Activated CD8-positive, alpha-beta T cell treated with anti-CD3 and anti-CD28 coated beads, Interleukin-2, amount 10 ng/mL, durations not matched to agents 7 days and 5 days (primary cell): ENCODE measurements around the gene MGLL. TPM values are rescaled to one million over a fixed set of nuclear protein-coding genes. Genes with fewer than 3 reads are reported as not detected.

Source experiments
- ATAC-seq: fragments of 150-1000 bp; cut with Tn5 transposase; one replicate; pipeline ENCODE4 v1.10.0; 2021; ENCODE audit warnings: moderate library complexity
- CTCF ChIA-PET: fragments of 350-600 bp; sonication (Branson Sonifier 250); formaldehyde crosslinking; loops from one replicate; lab custom pipeline; 2021; ENCODE audit warnings: antibody characterized with exemption; lab: Charles Lee
- POLR2A ChIA-PET: fragments of 350-600 bp; sonication (Branson Sonifier 250); formaldehyde crosslinking; loops from one replicate; lab custom pipeline; 2021; ENCODE audit warnings: antibody characterized with exemption; lab: Charles Lee
- DNase-seq: peaks from one replicate; pipeline ENCODE4 v3.0.0-alpha.2; 2020
- H3K27ac Mint-ChIP-seq: one replicate; pipeline ENCODE4 v1.8.0; 2021; ENCODE audit warnings: mild to moderate bottlenecking, mixed read lengths
- H3K27me3 Mint-ChIP-seq: one replicate; pipeline ENCODE4 v1.8.0; 2021; ENCODE audit warnings: low read depth, mixed read lengths
- H3K36me3 Mint-ChIP-seq: one replicate; pipeline ENCODE4 v1.8.0; 2021; ENCODE audit warnings: low read depth, mixed read lengths
- H3K4me1 Mint-ChIP-seq: one replicate; pipeline ENCODE4 v1.8.0; 2021; ENCODE audit warnings: low read depth, mixed read lengths
- H3K4me3 Mint-ChIP-seq: one replicate; pipeline ENCODE4 v1.8.0; 2021; ENCODE audit warnings: mild to moderate bottlenecking, mixed read lengths
- H3K9me3 Mint-ChIP-seq: one replicate; pipeline ENCODE4 v1.8.0; 2022; ENCODE audit warnings: mixed read lengths; ENCODE audit not compliant: insufficient read depth
- total RNA-seq, 2 experiments: library from RNA; stranded (reverse); gene quantifications; one replicate each; pipeline ENCODE4 v1.2.3, GENCODE V29; 2021

Gene MGLL
- total RNA-seq, 2 experiments from 2014 or later = 1.5 to 2.2 TPM

DNA sequence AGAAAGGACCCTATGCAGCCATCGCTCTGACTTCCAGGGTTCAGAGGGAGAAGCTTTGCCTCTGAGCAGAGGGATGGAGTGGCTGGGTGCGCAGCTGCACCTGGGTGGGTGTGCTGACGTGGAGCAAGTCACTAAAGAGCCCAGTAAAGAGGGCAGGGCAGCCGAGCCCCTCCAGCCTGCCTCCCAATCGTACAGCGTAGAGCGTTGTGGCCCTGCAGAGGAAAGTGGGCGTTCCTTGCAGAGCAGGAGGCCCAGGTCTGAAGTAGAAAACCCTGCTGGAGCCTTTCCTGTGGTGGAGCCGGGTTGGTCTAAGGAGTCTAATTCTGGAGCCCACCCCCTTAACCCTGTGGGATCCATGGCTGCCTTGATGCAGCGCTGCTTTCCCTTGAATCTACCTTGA lies 88.5 kb downstream of the MGLL start:
- DNase-seq = no peak
- ATAC-seq = no peak
- Mint-ChIP-seq H3K36me3 (no peaks in the 10 kb centered on the region), H3K27me3 (peaks cover 21% of the 10 kb centered on the region), H3K9me3 (no peaks in the 10 kb centered on the region), H3K4me1 (peaks cover 22% of the 10 kb centered on the region), H3K4me3 (no peak overlapping the region), H3K27ac (no peak overlapping the region)
- ChIA-PET POLR2A (no interaction called here), CTCF (no interaction called here)

DNA sequence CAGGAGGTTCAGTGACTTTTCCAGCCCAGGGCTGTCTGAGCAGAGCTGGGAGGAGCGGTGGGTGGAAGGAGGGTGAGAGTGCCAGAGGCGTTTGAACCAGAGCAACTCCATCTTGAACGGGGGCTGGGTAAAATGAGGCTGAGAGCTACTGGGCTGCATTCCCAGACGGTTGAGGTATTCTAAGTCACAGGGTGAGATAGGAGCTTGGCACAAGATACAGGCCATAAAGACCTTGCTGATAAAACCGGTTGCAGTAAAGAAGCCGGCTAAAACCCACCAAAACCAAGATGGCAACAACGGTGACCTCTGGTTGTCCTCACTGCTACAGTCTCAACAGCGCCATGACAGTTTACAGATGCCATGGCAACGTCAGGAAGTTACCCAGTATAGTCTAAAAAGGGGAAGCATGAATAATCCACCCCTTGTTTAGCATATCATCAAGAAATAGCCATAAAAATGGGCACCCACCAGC lies 89.4 kb downstream of the MGLL start:
- Mint-ChIP-seq H3K4me1 (peaks cover 13% of the 10 kb centered on the region), H3K27ac (no peak overlapping the region), H3K27me3 (peaks cover 26% of the 10 kb centered on the region), H3K9me3 (no peaks in the 10 kb centered on the region), H3K36me3 (no peaks in the 10 kb centered on the region), H3K4me3 (no peak overlapping the region)
- no peak for DNase-seq
- no peak for ATAC-seq
- CTCF ChIA-PET = no interaction called here
- POLR2A ChIA-PET = no interaction called here

DNA sequence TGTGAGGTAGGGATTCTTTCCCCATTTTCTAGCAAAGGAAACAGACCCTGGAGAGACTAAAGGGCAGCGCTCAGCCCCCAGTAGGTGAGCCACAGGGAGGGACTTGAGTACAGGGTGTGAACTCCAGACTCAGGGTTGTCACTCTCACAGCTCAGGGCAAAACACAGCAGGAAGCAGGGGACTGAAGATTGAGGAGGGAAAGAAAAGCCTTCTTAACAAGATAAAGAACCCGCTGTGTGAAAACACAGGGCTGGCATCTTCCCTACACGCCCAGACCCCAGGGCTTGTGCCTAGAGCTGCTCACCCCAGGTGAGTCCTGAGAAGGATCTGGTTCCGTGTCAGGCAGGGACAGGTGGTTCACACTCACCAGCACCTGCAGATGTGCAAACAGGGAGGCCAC lies 90.0 kb downstream of the MGLL start:
- DNase-seq (no peak), ATAC-seq (no peak)
- H3K27me3 Mint-ChIP-seq = peaks cover 26% of the 10 kb centered on the region
- POLR2A ChIA-PET = no interaction called here
- no peak overlapping the region for H3K4me3 Mint-ChIP-seq
- H3K27ac Mint-ChIP-seq = no peak overlapping the region
- CTCF ChIA-PET = no interaction called here
- H3K4me1 Mint-ChIP-seq = peaks cover 10% of the 10 kb centered on the region
- H3K9me3 Mint-ChIP-seq = no peaks in the 10 kb centered on the region
- H3K36me3 Mint-ChIP-seq = no peaks in the 10 kb centered on the region

DNA sequence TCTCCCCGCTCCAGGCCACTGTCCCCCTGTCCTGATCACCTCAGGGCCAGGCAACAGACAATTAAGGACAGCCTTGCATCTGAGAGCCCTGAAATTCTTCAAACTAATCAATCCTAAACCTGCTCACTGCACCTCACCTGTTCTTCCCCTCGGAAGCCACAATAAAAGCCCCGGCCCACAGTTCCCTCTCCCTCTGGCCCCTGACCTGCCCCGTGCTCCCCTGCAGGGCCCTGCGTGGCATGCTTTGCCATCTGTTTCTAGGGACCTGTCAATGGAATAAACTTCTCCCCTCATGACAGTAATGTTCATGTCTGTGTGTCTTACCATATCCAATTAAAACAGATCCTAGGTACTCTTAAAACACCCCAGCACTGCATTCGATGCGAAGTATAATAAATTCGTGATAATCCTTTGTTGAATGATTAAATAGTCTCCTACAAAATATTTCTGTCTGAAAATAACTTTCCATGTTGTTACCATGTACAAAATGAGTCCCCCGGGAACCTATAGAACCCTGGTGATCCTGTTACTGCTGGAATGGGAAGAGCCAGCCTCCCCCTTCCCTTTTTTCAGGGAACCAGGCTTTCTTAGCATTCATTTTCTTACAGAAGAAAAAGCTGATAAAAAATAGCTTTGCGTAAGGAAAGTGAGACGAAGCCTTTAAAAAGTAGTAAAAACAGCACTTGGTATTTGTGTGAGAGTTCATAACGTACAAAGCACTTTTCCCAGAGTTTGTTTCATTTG lies 90.6 kb downstream of the MGLL start:
- CTCF ChIA-PET = no interaction called here

DNA sequence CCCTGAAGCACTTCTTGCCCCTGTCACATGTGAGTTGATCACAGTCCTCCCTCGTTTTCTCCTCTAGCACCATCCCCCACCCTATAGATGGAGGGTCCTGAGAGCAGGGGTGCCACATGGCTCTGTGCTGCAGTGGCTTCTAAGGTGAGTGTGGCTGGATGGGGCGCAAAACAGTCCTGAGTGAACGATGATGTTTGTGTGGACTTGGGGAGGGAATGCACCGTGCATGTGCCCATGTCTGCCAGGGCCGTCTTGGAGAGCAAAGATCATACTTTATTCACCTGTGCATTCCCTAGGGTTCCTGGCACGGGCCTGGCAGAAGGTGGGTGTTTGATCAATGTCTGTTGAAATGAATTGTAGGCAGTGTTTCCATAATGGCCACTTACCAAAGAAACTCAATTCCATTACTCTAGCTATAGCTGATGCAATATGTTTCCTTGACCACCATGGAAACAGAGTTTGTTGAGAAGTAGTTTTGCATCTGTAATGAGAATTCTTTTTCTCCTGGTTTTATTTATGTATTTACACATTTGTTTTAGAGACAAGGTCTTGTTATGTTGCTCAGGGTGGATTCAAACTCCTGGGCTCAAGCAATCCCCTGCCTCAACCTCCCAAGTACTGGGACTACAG lies 91.5 kb downstream of the MGLL start:
- Mint-ChIP-seq H3K27ac (no peak overlapping the region), H3K9me3 (no peaks in the 10 kb centered on the region), H3K4me3 (no peak overlapping the region), H3K4me1 (peaks cover 9% of the 10 kb centered on the region), H3K27me3 (peaks cover 24% of the 10 kb centered on the region), H3K36me3 (no peaks in the 10 kb centered on the region)
- CTCF ChIA-PET = no interaction called here
- DNase-seq (no peak), ATAC-seq (no peak)
- POLR2A ChIA-PET = no interaction called here

More for the DNA sequence above, 90.6 kb downstream of the MGLL start:
- no peak for ATAC-seq
- no peaks in the 10 kb centered on the region for H3K36me3 Mint-ChIP-seq
- no peak for DNase-seq
- H3K27ac Mint-ChIP-seq = no peak overlapping the region
- H3K27me3 Mint-ChIP-seq = peaks cover 29% of the 10 kb centered on the region
- POLR2A ChIA-PET = no interaction called here
- H3K9me3 Mint-ChIP-seq = no peaks in the 10 kb centered on the region
- H3K4me1 Mint-ChIP-seq = peaks cover 9% of the 10 kb centered on the region
- H3K4me3 Mint-ChIP-seq = no peak overlapping the region

DNA sequence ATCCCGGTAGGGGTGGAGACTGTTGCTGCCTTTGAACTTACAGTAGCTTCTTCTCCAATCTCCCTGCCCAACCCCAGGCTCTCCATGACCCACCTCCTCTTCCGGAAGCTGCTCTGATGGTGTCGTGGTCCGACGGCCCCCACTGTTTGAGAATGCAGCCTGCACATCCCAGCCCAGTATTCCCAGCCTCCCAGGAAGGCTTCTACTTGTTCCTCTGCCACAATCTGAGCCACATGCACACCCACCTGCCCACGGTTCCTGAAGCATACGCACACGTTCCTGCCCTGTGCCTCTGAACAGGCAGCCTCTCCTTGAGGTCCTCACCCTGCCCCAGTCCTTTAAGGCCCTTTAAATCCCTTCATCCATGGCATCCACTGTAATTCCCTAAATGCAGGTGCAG lies 92.1 kb downstream of the MGLL start:
- Mint-ChIP-seq H3K4me1 (peaks cover 9% of the 10 kb centered on the region), H3K27me3 (peaks cover 20% of the 10 kb centered on the region), H3K9me3 (no peaks in the 10 kb centered on the region), H3K27ac (no peak overlapping the region), H3K36me3 (no peaks in the 10 kb centered on the region), H3K4me3 (no peak overlapping the region)
- DNase-seq = no peak
- ChIA-PET CTCF (no interaction called here), POLR2A (no interaction called here)
- no peak for ATAC-seq

DNA sequence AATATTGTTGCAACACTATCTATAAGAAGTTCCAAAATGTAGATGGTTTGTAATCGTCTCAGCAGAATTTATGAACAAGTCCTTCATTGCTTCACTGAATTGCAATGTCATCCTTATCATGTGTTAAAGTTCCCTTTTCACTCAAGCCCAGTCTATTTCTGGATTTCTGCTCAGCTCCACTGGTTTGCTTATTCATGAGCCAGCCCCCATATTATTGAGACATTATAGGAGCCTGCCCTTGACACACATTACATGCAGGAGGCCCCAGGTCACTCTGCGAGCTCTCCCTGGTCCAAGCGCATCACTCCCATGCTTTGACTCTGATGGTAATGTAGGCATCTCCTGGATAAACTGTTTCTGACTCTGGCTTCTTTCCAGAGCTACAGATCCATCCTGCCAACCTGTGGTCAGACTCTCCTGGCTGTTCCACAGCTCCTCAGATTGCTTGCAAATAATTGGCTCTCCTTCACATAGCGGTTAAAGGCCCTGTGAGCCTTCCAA lies 92.7 kb downstream of the MGLL start:
- peaks cover 14% of the 10 kb centered on the region for H3K27me3 Mint-ChIP-seq
- ChIA-PET POLR2A (no interaction called here), CTCF (no interaction called here)
- no peak for ATAC-seq
- no peak overlapping the region for H3K27ac Mint-ChIP-seq
- no peak overlapping the region for H3K4me3 Mint-ChIP-seq
- no peaks in the 10 kb centered on the region for H3K9me3 Mint-ChIP-seq
- H3K4me1 Mint-ChIP-seq = peaks cover 4% of the 10 kb centered on the region
- no peak for DNase-seq
- H3K36me3 Mint-ChIP-seq = no peaks in the 10 kb centered on the region

DNA sequence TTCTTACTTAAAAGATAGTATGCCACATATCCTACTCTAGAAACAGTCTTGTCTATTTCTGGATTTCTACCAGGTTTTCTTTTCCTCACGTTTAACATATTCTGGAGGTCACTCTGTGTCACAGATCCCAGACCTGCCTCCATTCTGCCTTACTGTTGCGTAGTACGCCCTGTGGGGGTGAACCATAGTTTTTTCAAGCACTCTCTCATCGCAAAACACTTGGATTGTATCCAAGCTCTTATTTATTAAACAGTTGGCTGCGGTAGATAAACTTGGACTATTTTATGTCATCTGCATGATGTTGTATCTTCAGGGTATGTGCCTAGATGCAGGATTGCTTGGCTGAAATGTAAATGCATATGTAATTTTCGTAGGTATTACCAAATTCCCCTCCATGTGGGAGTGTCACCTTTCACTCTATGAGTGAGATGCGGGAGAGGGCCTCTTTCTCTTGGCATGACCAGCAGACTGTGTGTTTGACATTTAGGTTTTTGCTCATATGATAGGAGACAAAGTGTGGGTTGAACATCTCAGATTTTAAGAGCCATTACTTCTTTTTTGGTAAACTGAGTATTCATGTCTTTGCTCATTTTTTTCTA lies 93.8 kb downstream of the MGLL start:
- Mint-ChIP-seq H3K27ac (no peak overlapping the region), H3K4me3 (no peak overlapping the region), H3K9me3 (no peaks in the 10 kb centered on the region), H3K4me1 (no peaks in the 10 kb centered on the region), H3K27me3 (peaks cover 19% of the 10 kb centered on the region), H3K36me3 (no peaks in the 10 kb centered on the region)
- ChIA-PET POLR2A (no interaction called here), CTCF (no interaction called here)
- DNase-seq (no peak), ATAC-seq (no peak)

DNA sequence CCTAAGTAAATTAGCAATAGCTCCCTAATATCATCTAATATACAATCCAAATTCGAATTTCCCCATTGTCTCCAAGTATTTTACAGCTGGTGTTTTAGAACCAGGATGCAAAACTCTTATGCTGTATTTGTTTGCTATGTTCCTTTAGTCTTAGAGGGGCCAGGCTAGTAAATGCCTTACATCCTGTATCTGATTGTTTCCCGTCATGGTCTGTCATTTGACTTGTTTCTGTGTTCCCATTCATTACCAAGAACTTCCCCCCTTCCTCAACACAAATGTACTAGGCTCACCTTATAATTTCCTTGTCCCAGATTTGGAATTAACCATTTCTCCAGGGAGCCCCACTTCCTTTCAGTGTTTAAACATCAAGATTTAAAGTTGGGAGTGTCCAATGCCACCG lies 95.4 kb downstream of the MGLL start:
- H3K36me3 Mint-ChIP-seq = no peaks in the 10 kb centered on the region
- no peaks in the 10 kb centered on the region for H3K4me1 Mint-ChIP-seq
- no peak overlapping the region for H3K27ac Mint-ChIP-seq
- ATAC-seq (no peak), DNase-seq (no peak)
- no peak overlapping the region for H3K4me3 Mint-ChIP-seq
- peaks cover 16% of the 10 kb centered on the region for H3K27me3 Mint-ChIP-seq
- CTCF ChIA-PET = no interaction called here
- H3K9me3 Mint-ChIP-seq = no peaks in the 10 kb centered on the region
- POLR2A ChIA-PET = no interaction called here

DNA sequence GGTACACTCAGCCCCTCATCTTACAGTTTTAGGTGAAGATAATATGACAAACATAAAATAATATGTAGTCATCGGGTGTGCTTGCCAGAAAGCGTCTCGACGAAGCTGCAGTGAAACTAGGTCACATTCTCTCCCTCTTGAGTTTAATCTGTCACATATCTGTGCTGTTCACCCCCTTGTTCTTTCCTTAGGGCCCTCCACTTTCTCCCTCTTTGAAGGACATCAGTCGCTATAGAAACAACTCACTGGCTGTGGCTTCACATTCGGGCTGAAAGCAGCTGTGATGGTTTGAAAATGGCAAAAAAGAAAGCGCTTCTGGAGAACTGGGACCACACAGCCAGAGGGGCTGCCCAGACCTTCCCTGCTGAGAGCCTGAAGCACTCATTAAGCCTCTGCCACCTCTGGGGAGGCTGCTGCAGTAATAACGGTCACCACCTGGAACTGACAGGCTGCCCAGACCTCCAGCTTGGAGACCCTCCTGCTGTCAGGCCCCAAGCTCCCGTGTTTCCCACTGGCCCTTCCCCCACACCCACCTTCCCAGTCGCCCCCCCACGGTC lies 99.2 kb downstream of the MGLL start:
- ChIA-PET CTCF (interaction anchor here (0.8 kb wide), 1 partner anchor 148 kb away, joined by 3 read pairs; no protein-coding TSS in a partner anchor), POLR2A (no interaction called here)
- H3K9me3 Mint-ChIP-seq = no peaks in the 10 kb centered on the region

DNA sequence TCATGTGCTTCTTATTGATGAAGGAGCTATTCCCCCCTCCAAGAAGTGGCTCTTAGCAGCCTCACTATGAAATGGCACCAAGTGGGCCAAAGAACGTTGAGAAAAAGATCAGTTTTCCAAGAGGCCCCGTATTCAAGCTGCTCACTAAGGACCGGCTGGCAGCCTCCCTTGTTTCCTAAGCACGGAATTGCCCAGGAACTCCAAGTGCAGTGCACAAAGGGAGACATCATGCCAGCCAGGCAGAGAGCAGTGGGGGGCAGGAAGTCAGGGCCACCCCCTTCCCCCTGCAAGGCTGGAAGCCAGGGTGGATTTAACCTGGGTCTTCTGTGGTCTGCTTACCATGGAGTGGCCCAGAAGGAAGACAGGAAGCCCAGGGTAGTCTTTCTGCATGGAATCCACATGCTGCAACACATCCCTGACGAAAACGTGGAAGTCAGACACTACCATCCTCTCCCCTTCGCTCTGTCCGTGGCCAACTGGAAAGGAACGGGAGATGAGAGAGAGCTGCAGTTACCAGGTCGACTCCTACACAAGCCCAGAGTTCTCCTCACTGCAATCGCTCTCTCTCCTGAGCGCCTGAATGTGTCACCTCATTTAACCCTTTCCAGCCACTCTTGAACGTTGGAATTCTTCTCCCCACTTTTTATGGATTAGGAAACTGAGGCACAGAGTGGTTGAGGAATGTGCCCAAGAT lies 100.1 kb downstream of the MGLL start:
- Mint-ChIP-seq H3K9me3 (no peaks in the 10 kb centered on the region), H3K36me3 (no peaks in the 10 kb centered on the region), H3K27ac (no peak overlapping the region), H3K4me1 (no peaks in the 10 kb centered on the region), H3K4me3 (no peak overlapping the region), H3K27me3 (peaks cover 9% of the 10 kb centered on the region)
- ATAC-seq (no peak), DNase-seq (no peak)
- ChIA-PET CTCF (no interaction called here), POLR2A (no interaction called here)

More for the DNA sequence above, 99.2 kb downstream of the MGLL start:
- Mint-ChIP-seq H3K36me3 (no peaks in the 10 kb centered on the region), H3K4me3 (no peak overlapping the region), H3K4me1 (no peaks in the 10 kb centered on the region), H3K27ac (no peak overlapping the region), H3K27me3 (peaks cover 9% of the 10 kb centered on the region)
- no peak for DNase-seq
- no peak for ATAC-seq
